ES-I3 (cell line): ENCODE data around the gene SIRT2.
"Not testable (repeated sequence)": the region's sequence is repeated elsewhere in the genome, so short reads cannot be mapped to it uniquely, and the experiment has no call there.

Experiments used
- H3K36me3 ChIP-seq: 2 replicates; pipeline ENCODE4 v1.6.1; 2013; ENCODE audit warnings: mild to moderate bottlenecking, low read length, control low read depth, moderate library complexity; ENCODE audit not compliant: insufficient read depth
- H3K4me1 ChIP-seq: 2 replicates; pipeline ENCODE4 v1.6.1; 2013; ENCODE audit warnings: mild to moderate bottlenecking, control low read depth, low read length; ENCODE audit not compliant: insufficient read depth
- H3K9ac ChIP-seq: 2 replicates; pipeline ENCODE4 v1.6.1; 2013; ENCODE audit warnings: low read depth, mild to moderate bottlenecking, low read length, moderate library complexity
- H3K9me3 ChIP-seq: 2 replicates; pipeline ENCODE4 v1.6.1; 2013; ENCODE audit warnings: mild to moderate bottlenecking, low read length, moderate library complexity; ENCODE audit not compliant: control insufficient read depth, insufficient read depth

Gene SIRT2

GRCh38 chr19:38893341-38893771, 6.1 kb downstream of the SIRT2 start:
- Histone ChIP-seq H3K9me3 (no peaks in the 10 kb centered on the region), H3K9ac (no peak overlapping the region), H3K4me1 (0 out of 2 replicates have a peak, but pooled peaks cover 4% of the 10 kb centered on the region), H3K36me3 (no peaks in the 10 kb centered on the region)

- Histone ChIP-seq H3K36me3 (no peaks in the 10 kb centered on the region), H3K9ac (no peak overlapping the region), H3K9me3 (no peaks in the 10 kb centered on the region), H3K4me1 (no peaks in the 10 kb centered on the region)
Observed at GRCh38 chr19:38892841-38893240, 6.6 kb downstream of the SIRT2 start.

DNA sequence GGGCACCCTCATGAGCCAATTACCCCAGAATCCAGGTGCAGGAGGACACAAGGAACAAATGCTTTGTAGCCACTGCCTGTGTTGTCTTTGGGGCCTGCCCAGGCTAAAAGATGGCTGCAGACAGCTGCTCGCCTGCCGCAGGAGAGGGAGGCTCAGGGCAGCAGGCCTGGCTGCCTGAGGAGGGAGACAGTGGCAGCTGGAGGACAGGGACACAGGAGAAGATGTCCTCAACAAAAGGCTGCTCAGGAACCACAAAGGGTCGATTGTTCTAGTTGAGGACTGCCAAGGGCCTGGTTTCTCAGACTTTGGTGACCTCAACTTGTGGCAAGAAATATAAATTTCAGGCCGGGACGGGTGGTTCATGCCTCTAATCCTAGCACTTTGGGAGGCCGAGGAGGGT, 7.6 kb downstream of the SIRT2 start:
- H3K36me3 ChIP-seq: no peaks in the 10 kb centered on the region
- no peaks in the 10 kb centered on the region for H3K4me1 ChIP-seq
- no peak overlapping the region for H3K9ac ChIP-seq
- no peaks in the 10 kb centered on the region for H3K9me3 ChIP-seq

GRCh38 chr19:38890686-38891085, 8.7 kb downstream of the SIRT2 start:
- Histone ChIP-seq H3K9ac (no peak overlapping the region), H3K9me3 (no peaks in the 10 kb centered on the region), H3K36me3 (no peaks in the 10 kb centered on the region), H3K4me1 (no peaks in the 10 kb centered on the region)

DNA sequence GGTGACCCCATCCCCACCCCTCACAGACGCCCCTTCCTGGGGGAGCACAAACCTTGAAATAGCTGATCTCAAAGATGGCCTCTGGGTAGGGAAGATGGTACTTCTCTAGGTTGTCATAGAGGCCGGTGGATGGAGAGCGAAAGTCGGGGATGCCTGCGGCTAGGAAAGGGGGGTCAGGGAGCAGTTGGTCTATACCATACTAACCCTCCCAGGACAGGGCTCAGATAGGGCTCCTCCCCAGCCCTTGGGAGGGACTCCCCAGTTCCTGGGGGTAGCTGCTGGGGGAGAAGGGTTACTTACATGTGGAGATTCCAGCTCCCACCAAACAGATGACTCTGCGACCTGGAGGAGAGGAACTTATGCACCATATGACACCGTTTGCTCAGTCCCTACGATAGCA, 9.6 kb downstream of the SIRT2 start:
- no peak overlapping the region for H3K9ac ChIP-seq
- H3K4me1 ChIP-seq: no peaks in the 10 kb centered on the region
- H3K9me3 ChIP-seq: no peaks in the 10 kb centered on the region
- H3K36me3 ChIP-seq: no peaks in the 10 kb centered on the region

DNA sequence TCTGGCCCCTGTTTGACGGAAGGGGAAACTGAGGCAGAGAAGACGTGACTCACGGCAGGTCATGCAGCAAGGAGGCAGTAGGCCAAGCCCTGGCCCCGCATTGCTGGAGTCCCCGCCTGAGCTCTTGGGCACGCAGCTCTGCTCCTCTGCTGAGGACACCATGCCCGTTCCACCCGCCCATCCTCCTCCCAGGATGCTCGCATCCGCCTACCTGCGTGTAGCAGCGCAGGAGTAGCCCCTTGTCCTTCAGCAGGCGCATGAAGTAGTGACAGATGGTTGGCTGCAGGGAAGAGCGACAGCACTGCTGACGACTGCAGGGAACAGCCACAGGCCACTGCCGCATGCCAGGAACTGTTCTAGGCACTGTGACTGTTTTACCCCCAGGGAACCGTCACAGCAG, 10.5 kb downstream of the SIRT2 start:
- H3K36me3 ChIP-seq: no peaks in the 10 kb centered on the region
- H3K9ac ChIP-seq: no peak overlapping the region
- no peaks in the 10 kb centered on the region for H3K4me1 ChIP-seq
- no peaks in the 10 kb centered on the region for H3K9me3 ChIP-seq

DNA sequence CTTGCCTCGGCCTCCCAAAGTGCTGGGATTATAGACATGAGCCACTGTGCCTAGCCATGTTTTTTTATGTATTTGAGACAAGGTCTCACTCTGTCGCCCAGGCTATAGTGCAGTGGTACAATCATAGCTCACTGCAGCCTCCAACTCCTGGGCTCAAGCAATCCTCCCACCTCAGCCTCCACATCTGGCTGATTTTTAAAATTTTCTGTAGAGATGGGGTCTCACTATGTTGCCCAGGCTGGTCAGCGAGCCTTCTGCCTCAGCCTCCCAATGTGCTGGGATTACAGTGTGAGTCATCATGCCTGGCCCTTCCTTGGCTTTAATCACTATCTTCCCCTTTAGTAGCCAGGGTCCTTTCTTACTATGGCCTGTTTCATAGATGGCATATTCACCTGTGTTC, 14.7 kb downstream of the SIRT2 start:
- not testable (repeated sequence) for H3K36me3 ChIP-seq, H3K9ac ChIP-seq, H3K4me1 ChIP-seq, H3K9me3 ChIP-seq

DNA sequence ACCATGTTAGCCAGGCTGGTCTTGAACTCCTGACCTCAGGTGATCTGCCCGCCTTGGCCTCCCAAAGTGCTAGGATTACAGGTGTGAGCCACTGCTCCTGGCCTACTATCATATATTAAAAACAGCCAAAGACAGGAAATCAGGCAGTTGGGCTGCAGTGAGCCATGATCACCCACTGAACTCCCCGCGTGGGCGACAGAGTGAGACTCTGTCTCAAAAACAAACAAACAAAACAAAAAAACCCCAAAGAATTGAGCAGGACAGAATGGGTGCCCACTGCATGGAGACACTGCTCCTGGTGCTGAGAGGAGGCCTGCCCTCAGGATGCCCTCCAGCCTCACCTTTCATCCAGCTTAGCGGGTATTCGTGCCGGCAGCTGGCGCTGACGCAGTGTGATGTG, 16.1 kb downstream of the SIRT2 start:
- Histone ChIP-seq H3K4me1 (peaks cover 5% of the 10 kb centered on the region), H3K9me3 (no peaks in the 10 kb centered on the region), H3K9ac (no peak overlapping the region), H3K36me3 (no peaks in the 10 kb centered on the region)

GRCh38 chr19:38880882-38881609, 18.4 kb downstream of the SIRT2 start:
- Histone ChIP-seq H3K9me3 (no peaks in the 10 kb centered on the region), H3K4me1 (peaks cover 7% of the 10 kb centered on the region), H3K9ac (no peak overlapping the region), H3K36me3 (no peaks in the 10 kb centered on the region)

DNA sequence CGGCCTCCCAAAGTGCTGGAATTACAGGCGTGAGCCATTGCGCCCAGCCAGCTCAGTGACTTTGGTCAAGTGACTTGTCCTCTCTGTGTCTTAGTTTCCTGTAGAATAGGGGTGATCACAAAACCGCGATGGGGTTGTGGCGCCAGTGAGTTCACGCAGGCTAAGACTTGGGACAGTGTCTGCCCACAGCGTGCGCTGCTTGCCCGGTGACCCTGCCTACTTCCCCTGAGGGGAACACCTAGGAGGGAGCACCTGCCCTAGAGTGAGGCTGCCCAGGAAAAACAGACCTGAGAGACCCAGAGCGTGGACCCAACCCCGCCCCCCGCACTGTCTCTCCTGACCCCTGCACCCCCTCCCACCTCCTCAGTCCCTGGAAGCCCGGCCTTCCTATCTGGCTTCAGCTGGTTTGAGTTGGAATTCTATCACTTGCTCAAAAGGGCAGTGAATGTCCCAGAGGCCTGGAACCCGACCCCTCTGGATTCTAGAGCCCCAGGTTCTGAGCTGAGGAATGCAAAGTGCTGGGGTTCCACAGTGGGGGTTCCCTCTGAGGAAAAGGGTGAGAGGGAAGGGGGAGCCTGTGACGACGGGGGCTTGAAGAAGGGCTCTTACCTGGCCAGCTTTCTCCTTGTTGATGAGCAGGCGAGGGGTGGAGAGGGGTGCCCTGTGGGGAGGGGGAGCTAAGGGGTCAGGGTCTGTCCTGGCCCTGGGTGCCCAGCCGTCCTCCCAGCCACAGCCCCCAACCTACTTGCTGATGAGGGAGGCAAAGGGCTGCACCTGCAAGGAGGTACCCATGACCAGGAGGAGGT, 19.1 kb downstream of the SIRT2 start:
- Histone ChIP-seq H3K36me3 (no peaks in the 10 kb centered on the region), H3K9me3 (no peaks in the 10 kb centered on the region), H3K9ac (no peak overlapping the region), H3K4me1 (peaks cover 7% of the 10 kb centered on the region)

DNA sequence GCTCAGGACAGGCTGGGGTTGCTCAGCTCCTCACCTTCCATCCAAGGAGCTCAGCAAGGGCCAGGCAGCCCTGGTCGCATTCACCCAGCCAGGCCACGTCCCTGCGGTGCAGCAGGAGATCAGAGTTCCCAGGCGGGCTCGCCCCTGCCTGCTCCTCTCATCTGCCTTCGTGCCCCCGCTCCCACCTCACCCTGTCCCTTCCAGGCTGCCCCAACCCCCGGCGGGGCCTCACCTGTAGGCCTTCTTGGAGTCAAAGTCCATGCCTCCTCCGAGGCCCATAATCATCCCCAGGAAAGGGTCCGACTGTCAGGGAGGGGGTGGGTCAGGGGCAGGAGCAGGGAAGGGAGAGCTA, 20.0 kb downstream of the SIRT2 start:
- H3K4me1 ChIP-seq: peaks cover 7% of the 10 kb centered on the region
- no peaks in the 10 kb centered on the region for H3K9me3 ChIP-seq
- H3K9ac ChIP-seq: no peak overlapping the region
- no peaks in the 10 kb centered on the region for H3K36me3 ChIP-seq

GRCh38 chr19:38878575-38879399, 20.6 kb downstream of the SIRT2 start:
- peak overlapping the region; percentile 45; the same call in 1 of the 2 replicates for H3K9ac ChIP-seq
- H3K4me1 ChIP-seq: peaks cover 7% of the 10 kb centered on the region
- H3K36me3 ChIP-seq: no peaks in the 10 kb centered on the region
- H3K9me3 ChIP-seq: no peaks in the 10 kb centered on the region

DNA sequence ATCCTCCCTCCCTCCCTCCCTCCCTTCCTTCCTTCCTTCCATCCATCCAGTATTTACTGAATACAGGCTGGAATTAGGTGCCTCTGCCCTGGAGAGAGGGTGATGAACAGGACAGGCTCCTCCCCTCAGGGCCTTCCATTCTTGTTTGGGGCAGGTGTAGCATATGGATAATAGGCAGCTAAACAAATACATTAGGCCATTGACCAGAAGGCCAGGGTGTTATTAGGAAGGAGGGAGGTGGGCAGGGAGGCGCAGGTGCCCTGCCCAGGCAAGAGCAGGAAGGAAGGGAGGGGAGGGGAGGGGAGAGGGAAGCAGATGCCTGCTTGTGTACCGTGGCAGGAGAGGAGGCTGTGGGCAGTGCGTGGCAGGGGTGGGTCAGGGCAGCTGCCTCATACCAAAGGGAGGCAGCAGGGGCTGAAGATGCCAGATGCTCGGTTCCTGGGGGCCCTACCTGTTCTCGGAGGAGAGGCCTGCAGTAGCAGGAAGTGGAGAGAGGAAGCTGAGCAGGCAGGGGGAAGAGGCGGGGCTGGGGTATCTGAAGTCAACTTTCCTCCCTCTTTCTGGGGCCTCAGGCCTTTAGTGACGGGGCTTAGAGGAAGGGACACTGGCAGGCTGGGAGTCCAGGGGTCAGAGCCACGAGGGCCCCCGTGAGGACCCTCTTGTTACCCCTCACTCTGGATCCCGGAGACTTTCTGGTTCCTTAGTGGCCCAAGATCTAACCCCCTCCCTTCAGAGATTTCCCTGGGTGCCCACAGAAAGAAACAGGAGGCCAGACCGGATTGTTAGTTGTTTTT, 21.4 kb downstream of the SIRT2 start, which contains the start of gene RINL:
TSS of gene RINL (minus strand) at position 495 of the 794 bp plus-strand sequence. CDS start 1,533 bp downstream, outside the sequence.
- H3K9ac ChIP-seq: peak within 1 kb of the TSS; percentile 45
- H3K9me3 ChIP-seq: no peaks in the 10 kb centered on the region
- no peaks in the 10 kb centered on the region for H3K36me3 ChIP-seq
- peaks cover 7% of the 10 kb centered on the region for H3K4me1 ChIP-seq
